ENCODE results near the gene CD99. TPM values are rescaled to one million over a fixed set of nuclear protein-coding genes. Genes with fewer than 3 reads are reported as not detected.

Gene CD99
- total and polyA plus RNA-seq, 2 donors (not counting 3 experiments of a cell fraction or from before 2014, with no cell fraction given) = 364 to 654 TPM

DNA sequence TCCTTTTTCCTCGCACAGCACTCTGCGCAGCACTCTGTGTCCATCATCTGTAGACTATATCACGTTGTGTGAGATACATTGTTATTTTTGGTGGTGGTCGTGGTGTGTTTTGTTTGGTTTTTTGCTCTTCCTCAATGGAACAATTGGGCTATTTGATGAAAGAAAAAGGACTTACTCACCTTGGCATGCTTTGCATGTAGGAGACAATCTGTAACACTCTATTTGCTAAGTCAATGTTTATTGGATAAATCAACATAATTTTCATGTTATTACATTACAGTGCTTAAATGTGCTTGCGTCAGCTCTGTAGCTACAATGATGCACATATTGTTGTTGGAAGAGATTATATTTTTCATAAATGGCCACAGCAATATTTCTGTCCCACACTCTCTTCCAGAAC is 12.5 kb upstream of the CD99 start:
- no peaks in the 10 kb centered on the region for H3K9me3 ChIP-seq (replicated peaks; ENCODE audit: control insufficient read depth, insufficient read depth, low read length)
- dilution Hi-C loops (cut with MboI; ENCODE audit: extremely low pct_ligation_motif_present, low sequenced_read_pairs) (no loop called here), intact Hi-C loops (cut with micrococcal nuclease) (no loop called here)
- no peak for TF ChIP-seq POLR2AphosphoS5 (IDR thresholded peaks at IDR 0.05; ENCODE audit: insufficient read depth, low read depth, low read length)
- no peak for TF ChIP-seq JUN (IDR thresholded peaks at IDR 0.05; ENCODE audit: borderline replicate concordance, insufficient read depth, insufficient read length, low read depth)
- TF ChIP-seq, protein P1, sequence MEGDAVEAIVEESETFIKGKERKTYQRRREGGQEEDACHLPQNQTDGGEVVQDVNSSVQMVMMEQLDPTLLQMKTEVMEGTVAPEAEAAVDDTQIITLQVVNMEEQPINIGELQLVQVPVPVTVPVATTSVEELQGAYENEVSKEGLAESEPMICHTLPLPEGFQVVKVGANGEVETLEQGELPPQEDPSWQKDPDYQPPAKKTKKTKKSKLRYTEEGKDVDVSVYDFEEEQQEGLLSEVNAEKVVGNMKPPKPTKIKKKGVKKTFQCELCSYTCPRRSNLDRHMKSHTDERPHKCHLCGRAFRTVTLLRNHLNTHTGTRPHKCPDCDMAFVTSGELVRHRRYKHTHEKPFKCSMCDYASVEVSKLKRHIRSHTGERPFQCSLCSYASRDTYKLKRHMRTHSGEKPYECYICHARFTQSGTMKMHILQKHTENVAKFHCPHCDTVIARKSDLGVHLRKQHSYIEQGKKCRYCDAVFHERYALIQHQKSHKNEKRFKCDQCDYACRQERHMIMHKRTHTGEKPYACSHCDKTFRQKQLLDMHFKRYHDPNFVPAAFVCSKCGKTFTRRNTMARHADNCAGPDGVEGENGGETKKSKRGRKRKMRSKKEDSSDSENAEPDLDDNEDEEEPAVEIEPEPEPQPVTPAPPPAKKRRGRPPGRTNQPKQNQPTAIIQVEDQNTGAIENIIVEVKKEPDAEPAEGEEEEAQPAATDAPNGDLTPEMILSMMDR (IDR thresholded peaks at IDR 0.05; ENCODE audit: extremely low read depth in 1 of 2, insufficient read depth in 1 of 2, low read depth in 1 of 2, low read length in 2 of 2) = no peak
- TF ChIP-seq MYC (IDR thresholded peaks at IDR 0.05; ENCODE audit: low read depth, low read length) = no peak
- no peak for TF ChIP-seq EZH2 (IDR thresholded peaks at IDR 0.05; ENCODE audit: borderline replicate concordance, low read depth, low read length, severe bottlenecking)
- no peak for TF ChIP-seq POLR2A (IDR thresholded peaks at IDR 0.05; ENCODE audit: low read depth, low read length)
- TF ChIP-seq FOS (IDR thresholded peaks at IDR 0.05; ENCODE audit: borderline replicate concordance, insufficient read depth, low read length) = no peak
- TF ChIP-seq, protein P2, sequence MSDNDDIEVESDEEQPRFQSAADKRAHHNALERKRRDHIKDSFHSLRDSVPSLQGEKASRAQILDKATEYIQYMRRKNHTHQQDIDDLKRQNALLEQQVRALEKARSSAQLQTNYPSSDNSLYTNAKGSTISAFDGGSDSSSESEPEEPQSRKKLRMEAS (IDR thresholded peaks at IDR 0.05; ENCODE audit: insufficient read depth, insufficient read length) = no peak
- no peak overlapping the region for H3K27ac ChIP-seq (ENCODE audit: insufficient read depth, low read depth, low read length)
- BruUV-seq (replicated peaks) = no TSS peak
- H3K4me3 ChIP-seq (replicated peaks in 1 of 3; ENCODE audit: insufficient read depth in 1 of 3, low read depth in 1 of 3, low read length in 3 of 3) = no peak overlapping the region
- ChIA-PET CTCF (no interaction called here), POLR2A (no interaction called here)
- H3K79me2 ChIP-seq (ENCODE audit: control insufficient read depth, insufficient read depth, low read length) = no peaks in the 10 kb centered on the region
- no peak for FAIRE-seq
- H2AFZ ChIP-seq (ENCODE audit: low read depth, low read length) = no peak overlapping the region
- H4K20me1 ChIP-seq (replicated peaks; ENCODE audit: control insufficient read depth, extremely low read depth, insufficient read depth, low read length) = no peaks in the 10 kb centered on the region
- no peak overlapping the region for H3K9ac ChIP-seq (replicated peaks; ENCODE audit: extremely low read depth, insufficient read depth, low read length)
- H3K9me1 ChIP-seq (replicated peaks; ENCODE audit: control insufficient read depth, extremely low read depth, insufficient read depth, low read length) = no peaks in the 10 kb centered on the region
- peaks cover 10% of the 10 kb centered on the region for H3K4me1 ChIP-seq (ENCODE audit: control insufficient read depth, extremely low read depth, insufficient read depth, low read length)
- no peaks in the 10 kb centered on the region for H3K36me3 ChIP-seq (ENCODE audit: control insufficient read depth in 2 of 2, extremely low read depth in 1 of 2, insufficient read depth in 2 of 2, low read length in 2 of 2)
- H3K27me3 ChIP-seq (ENCODE audit: control insufficient read depth in 2 of 2, insufficient read depth in 2 of 2, low read length in 2 of 2) = no peaks in the 10 kb centered on the region
- no peak for DNase-seq (ENCODE audit: low read depth, low spot score)
- H3K4me2 ChIP-seq (ENCODE audit: insufficient read depth, low read length) = no peak overlapping the region

Data from endothelial cell of umbilical vein (primary cell).